GM20000 (cell line): Measurements from ENCODE around the gene HSD11B1.
A peak's percentile ranks its signal among the peaks of the same experiment; 100 is the strongest.

ENCODE experiments used
- DNase-seq: peaks from one replicate; pipeline ENCODE4 v3.0.0; 2012; ENCODE audit warnings: low spot score
- TF ChIP-seq, protein P1 (sequence below): IDR thresholded peaks from 2 replicates; pipeline ENCODE4 v1.5.1; 2012; ENCODE audit warnings: mild to moderate bottlenecking, control low read depth; ENCODE audit errors: extremely low read depth, missing control alignments

The HSD11B1 gene

DNA sequence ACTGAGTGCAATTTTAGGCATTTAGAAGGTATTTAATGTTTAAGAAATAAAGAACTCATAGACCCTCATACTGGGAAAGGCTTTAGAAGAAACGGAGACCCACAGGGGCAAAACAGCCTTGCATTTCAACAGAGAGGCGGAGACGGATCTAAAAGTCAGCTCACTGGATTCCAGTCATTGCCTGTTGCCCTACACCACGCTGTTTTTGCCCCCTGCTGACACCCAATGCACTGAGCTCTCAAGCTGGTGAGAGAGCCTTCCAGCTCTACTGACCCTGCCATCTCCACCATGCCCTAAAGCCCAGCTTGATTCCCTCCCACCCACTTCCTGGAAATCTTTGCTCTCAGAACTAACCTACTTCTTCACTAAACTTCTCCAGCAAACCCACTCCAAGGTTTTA lies 44.0 kb downstream of the HSD11B1 start:
- no peak for DNase-seq
- TF ChIP-seq, protein P1, sequence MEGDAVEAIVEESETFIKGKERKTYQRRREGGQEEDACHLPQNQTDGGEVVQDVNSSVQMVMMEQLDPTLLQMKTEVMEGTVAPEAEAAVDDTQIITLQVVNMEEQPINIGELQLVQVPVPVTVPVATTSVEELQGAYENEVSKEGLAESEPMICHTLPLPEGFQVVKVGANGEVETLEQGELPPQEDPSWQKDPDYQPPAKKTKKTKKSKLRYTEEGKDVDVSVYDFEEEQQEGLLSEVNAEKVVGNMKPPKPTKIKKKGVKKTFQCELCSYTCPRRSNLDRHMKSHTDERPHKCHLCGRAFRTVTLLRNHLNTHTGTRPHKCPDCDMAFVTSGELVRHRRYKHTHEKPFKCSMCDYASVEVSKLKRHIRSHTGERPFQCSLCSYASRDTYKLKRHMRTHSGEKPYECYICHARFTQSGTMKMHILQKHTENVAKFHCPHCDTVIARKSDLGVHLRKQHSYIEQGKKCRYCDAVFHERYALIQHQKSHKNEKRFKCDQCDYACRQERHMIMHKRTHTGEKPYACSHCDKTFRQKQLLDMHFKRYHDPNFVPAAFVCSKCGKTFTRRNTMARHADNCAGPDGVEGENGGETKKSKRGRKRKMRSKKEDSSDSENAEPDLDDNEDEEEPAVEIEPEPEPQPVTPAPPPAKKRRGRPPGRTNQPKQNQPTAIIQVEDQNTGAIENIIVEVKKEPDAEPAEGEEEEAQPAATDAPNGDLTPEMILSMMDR = no peak

GRCh38 chr1:209749205-209749604 lies 44.6 kb downstream of the HSD11B1 start:
- DNase-seq = no peak
- TF ChIP-seq, protein P1 = no peak

GRCh38 chr1:209749670-209750323 lies 45.2 kb downstream of the HSD11B1 start:
- DNase-seq = no peak
- TF ChIP-seq, protein P1 = no peak

GRCh38 chr1:209751627-209752231 lies 47.1 kb downstream of the HSD11B1 start:
- TF ChIP-seq, protein P1 = no peak
- peak; percentile 60 for DNase-seq

- DNase-seq = no peak
- TF ChIP-seq, protein P1 = no peak
Observed at GRCh38 chr1:209752890-209753289, 48.2 kb downstream of the HSD11B1 start.

DNA sequence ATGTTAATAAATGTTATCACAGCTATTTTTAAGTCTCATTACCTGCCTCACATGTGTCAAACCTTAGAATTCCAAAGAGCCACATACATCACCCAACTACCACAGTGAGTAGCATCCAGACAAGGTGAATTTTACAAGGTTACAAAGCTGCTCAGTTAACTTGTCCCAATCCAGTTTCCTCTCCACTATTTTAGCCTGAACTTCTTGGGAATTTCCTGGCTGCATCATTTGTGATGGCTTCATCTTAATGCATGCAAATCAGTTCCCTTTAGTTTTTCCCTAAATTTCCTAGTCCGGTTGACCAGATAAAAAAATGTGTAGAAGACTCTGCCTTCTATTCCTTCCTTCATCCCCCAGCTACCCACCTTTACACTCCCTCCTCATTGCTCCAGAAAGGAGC lies 50.6 kb downstream of the HSD11B1 start:
- TF ChIP-seq, protein P1 = no peak
- no peak for DNase-seq

DNA sequence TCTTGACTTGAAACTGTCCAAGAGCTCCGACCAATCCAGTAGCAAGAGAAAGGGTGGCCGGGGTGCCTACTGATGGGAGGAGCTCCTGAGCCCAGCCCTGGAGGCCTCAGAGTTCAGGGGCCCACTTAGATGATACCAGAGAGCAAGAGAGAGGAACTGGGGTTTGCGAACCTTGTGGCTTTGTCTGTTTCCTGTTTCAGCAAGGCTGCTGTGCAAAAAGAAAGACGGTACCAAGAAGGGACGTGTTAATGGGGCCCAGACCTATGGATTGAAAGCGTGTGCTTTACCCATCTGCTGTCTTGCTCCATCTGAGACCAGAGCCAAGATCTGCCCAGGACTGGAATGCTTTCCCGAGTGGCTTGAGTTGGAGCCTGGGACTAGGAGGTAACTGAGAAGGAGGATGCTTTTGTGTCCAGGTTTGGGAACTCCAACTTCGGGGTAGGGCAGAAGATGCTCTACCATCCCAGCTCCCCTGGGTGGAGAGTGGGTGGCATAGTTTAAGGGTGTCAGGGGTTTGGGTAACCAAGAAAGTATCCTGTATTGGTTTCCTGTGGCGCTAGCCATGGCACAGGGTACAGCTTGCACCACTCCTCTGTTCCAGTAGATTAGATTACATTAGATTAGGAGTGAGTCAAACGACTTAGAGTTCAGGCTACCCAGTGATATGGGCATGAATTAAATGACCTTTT lies 51.4 kb downstream of the HSD11B1 start, which contains the start of gene TRAF3IP3:
TSS of gene TRAF3IP3 (plus strand) at position 128 of the 689 bp plus-strand sequence. CDS start 3,987 bp downstream, outside the sequence.
- DNase-seq = peak; percentile 76
- TF ChIP-seq, protein P1 = no peak
